GM21367 (cell line): ENCODE measurements around the gene FBXW10.
"Not testable (repeated sequence)": the region's sequence is repeated elsewhere in the genome, so short reads cannot be mapped to it uniquely, and the experiment has no call there.

Experiments
- ATAC-seq: cut with Tn5 transposase; IDR thresholded peaks from one replicate; pipeline ENCODE4 v1.9.1; 2021; ENCODE audit not compliant: unreplicated experiment

Gene FBXW10

DNA sequence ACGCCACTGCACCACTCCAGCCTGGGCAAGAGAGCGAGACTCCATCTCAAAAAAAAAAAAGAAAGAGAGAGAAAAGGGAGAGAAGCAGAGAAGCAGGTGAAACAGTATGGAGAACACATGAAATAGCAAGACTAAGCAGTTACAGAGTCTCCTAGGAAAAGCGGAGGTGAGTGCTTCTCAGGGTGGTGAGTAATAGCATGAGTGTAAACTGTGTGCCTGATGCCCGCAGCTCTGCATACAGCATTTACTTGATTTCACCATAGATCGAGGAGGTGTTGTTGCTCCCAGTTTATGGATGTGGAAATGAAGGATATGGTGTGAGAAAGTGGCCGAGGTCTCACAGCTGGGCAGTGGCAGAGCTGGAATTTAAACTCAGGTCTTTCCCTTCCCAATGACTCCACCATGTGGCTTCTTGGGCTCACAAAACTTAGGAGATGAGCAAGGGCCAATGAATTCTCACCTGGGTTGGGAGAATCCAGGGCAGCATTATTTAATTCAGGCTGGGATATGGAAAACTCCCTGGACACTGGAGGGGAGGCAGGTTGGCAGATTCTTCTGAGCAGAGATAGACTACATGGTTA lies 10.1 kb downstream of the FBXW10 start:
- not testable (repeated sequence) for ATAC-seq

DNA sequence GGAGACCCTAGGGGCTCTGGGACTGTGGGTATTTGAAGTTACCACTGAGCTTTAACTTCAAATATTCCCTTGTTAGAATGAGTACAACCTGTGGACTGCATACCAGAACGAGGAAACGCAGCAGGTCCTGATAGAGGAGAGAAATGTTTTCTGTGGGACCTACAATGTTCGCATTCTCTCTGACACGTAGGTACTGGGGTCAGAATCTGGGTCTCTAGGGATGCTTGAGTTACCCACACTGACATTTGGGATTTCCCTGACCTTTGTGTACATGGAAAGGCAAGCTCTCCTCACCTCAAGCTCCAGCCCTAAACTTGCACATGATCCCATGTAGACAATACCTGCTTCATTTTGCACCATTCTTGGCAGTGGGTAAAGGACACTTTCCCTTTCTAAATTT lies 12.1 kb downstream of the FBXW10 start:
- not testable (repeated sequence) for ATAC-seq

DNA sequence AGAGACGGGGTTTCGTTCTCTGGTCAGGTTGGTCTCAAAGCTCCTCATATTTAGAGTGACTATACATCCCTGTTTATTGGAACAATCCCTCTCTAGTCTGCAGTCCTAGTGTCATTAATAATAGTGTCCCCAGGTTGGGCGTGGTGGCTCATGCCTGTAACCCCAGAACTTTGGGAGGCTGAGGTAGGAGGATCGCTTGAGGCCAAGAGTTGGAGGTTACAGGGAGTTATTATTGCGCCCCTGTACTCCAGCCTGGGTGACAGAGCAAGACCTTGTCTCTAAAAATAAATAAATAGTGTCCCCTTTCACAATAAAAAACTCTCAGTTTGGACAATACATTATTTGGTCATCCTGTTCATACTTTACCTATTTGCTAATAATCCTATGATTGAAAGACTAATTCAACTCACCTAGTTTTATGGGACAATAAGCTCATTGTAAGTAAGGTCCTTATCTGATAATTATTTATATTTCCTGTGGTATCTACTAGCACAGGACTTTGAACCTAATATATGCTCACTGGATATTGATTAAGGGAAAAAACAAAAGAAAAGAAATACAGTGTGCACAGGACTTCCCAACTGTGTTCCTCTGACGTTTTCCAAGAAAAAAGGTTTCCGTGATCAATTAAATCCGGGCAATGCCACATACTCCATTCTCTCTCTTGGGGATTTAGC lies 13.7 kb downstream of the FBXW10 start:
- not testable (repeated sequence) for ATAC-seq

- not testable (repeated sequence) for ATAC-seq
These were observed 14.5 kb downstream of the FBXW10 start for GRCh38 chr17:18758344-18758743.

DNA sequence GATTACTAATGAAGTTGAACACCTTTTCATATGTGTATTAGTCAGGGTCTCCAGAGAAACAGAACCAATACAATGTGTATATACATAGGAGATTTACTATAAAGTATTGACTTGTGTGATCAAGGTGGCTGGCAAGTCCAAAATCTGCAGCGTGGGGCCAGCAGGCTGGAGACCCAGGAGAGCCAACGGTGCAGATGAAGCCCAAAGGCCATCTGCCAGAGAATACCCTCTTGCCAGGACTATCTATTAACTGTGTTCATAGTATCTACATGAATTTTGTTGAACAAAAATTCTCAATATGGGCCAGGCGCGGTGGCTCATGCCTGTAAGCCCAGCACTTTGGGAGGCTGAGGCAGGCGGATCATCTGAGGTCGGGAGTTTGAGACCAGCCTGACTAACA lies 16.4 kb downstream of the FBXW10 start:
- not testable (repeated sequence) for ATAC-seq

GRCh38 chr17:18770572-18770971 lies 26.7 kb downstream of the FBXW10 start:
- ATAC-seq = not testable (repeated sequence)

- not testable (repeated sequence) for ATAC-seq
These were observed 27.2 kb downstream of the FBXW10 start for GRCh38 chr17:18771066-18771465.

DNA sequence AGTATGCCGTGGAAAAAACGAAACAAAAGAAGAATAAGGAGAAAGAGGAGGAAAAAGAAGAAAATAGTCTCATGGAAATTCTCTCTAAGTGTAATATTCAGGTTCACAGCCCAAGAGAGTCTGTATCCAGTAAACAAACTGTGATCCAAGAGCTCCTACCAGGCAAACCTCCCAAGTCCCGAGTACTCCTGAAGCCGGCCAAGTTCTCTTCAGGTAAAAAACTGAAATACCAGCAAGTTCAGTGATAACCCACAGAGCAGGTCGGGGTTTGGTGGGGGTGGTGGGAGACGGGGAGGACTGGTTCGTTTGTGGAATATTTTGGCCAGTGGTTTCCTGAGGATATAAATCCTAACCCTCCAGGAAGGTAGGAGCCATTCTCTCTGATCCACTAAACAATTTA lies 28.6 kb downstream of the FBXW10 start:
- no peak for ATAC-seq

- ATAC-seq = peak; percentile 96
These were observed 37.3 kb downstream of the FBXW10 start, which contains the start of gene TVP23B for GRCh38 chr17:18780991-18781718. Gene TVP23B (plus strand): TSS chr17:18781183. CDS start chr17:18781294, 111 bp downstream.

DNA sequence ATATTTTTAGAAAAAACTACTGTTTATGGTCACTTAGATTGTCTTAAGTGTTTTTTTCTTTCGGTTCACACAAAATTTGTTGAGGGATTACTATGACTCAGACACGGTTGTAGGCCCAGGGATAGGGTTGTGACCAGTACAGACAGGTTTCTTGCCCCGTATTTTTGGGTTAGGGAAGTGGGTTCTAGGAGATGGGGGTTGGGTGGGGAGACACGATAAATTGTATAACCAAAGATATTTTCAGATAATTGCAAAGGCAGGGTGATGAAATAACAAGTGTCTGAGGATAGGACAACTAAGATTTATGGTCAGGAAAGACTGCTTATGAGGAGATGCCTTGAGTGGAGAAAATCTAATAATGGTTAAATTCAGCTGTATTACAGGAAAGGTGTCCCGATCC lies 38.0 kb downstream of the FBXW10 start:
- not testable (repeated sequence) for ATAC-seq

GRCh38 chr17:18785933-18786332 lies 42.1 kb downstream of the FBXW10 start:
- not testable (repeated sequence) for ATAC-seq

DNA sequence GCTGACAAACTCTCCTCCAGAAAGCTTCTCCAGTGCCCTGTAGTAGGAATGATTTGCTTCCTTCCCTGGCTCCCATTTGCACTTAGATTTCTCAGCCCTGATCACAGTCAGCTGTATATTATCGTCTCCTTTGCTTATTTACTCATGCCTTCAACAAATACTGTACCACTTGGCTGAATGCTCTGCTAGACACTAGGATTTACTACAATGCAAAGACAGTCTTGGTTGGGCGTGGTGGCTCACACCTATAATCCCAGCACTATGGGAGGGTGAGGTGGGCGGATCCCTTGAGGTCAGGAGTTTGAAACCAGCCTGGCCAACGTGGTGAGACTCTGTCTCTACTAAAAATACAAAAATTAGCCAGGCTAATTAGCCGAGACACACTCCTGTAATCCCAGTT lies 43.0 kb downstream of the FBXW10 start:
- ATAC-seq = not testable (repeated sequence)

GRCh38 chr17:18791402-18791801 lies 47.5 kb downstream of the FBXW10 start:
- not testable (repeated sequence) for ATAC-seq

GRCh38 chr17:18794841-18795240 lies 51.0 kb downstream of the FBXW10 start:
- ATAC-seq = not testable (repeated sequence)

DNA sequence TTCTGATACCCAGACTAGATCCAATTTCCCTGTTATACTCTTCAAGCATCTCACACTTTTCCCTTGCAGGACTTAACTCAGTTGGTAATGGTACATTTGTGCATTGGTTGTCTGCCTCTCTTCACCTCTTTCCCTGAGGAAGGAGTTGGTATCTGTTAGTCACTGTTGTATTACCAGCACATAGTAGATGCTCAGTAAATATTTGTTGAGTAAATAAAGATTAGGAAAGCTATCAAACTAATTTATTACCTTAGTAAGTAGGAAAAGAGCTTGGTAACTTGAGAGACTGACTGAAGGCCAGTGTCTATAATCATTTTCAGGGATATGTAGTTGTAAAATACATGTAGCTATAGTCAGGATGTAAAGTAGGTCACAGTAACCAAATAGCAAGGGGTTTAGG lies 53.0 kb downstream of the FBXW10 start:
- not testable (repeated sequence) for ATAC-seq

GRCh38 chr17:18803458-18804245 lies 59.8 kb downstream of the FBXW10 start:
- not testable (repeated sequence) for ATAC-seq

GRCh38 chr17:18815924-18816323 lies 72.1 kb downstream of the FBXW10 start:
- not testable (repeated sequence) for ATAC-seq

GRCh38 chr17:18816489-18817371 lies 72.9 kb downstream of the FBXW10 start:
- not testable (repeated sequence) for ATAC-seq

DNA sequence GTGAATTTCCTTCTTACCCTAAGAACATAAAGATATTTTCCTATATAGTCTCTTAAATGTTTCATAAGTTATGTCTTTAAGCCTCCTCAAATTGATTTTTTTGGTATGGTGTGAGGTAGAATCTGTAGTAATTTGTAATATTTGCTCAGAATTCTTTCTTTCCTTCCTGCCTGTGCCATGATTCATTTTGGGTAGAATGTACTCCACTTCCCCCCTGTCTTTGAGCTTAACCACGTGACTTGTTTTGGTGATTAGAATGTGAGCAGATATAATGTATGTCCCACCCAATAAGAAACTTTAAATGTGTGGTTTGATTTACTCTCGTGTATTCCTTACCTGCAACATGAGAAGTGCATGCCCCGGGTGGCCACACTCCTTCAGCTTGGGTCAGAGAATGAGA lies 77.6 kb downstream of the FBXW10 start:
- ATAC-seq = not testable (repeated sequence)

DNA sequence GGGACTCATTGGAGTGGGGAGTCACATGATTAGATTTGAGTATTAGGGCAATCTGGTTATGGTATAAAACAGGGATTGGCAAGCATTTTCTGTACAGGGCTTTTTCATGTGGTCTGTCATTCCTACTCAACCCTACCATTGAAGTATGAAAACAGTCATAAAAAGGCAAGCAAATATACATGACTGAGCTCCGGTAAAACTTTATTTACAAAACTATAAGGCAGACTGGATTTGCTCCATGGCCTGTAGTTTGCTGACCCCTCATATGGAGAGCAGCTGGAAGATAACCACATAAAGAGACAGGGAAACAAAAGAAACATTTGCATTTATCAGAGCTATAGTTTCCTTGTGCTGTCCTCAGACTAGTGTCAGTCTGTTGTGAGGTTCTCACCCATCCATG lies 83.8 kb downstream of the FBXW10 start:
- not testable (repeated sequence) for ATAC-seq
